ENCODE data around the gene ARAP2.

The ARAP2 gene

DNA sequence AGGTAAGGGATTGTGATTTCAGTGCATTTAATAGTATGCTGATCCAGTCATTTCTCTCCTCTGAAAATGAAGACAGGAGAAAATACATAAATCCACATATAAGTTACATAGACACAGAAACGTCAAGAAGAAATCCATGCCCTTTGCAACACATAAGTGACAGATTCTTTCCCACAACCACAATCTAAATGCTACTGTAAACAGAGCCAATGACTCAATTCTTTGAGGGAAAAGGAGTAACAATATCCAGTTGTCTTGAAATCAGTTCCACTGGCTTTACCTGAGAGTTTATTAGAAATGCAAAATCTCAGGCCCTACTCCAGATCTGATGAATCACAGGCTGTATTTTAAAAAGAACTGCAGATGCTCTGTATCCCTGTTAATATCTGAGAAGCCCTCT, 66.4 kb downstream of the ARAP2 start:
- DNase-seq, result no peak

- no peak for DNase-seq
These were observed 69.7 kb downstream of the ARAP2 start for GRCh38 chr4:36174570-36174969.

GRCh38 chr4:36173905-36174304, 70.4 kb downstream of the ARAP2 start:
- no peak for DNase-seq

DNA sequence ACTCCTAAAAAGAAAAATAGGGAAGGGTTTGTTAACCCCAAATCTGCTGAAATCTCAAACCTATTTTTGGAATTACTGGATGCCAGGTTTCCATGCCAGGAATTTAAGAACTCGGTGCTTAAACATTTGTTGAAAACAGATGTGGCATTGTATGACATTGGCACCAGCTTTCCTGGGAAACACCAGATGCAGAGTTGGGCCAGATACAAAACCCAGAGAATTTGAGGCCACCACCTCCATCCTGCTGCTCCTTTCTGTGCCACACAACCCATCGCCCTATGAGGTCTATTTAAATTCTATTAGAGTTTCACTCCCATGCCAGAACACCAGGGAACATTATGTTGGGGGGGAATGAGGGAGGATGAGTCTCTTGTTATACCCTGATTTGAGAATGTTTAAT, 71.7 kb downstream of the ARAP2 start:
- no peak for DNase-seq

DNA sequence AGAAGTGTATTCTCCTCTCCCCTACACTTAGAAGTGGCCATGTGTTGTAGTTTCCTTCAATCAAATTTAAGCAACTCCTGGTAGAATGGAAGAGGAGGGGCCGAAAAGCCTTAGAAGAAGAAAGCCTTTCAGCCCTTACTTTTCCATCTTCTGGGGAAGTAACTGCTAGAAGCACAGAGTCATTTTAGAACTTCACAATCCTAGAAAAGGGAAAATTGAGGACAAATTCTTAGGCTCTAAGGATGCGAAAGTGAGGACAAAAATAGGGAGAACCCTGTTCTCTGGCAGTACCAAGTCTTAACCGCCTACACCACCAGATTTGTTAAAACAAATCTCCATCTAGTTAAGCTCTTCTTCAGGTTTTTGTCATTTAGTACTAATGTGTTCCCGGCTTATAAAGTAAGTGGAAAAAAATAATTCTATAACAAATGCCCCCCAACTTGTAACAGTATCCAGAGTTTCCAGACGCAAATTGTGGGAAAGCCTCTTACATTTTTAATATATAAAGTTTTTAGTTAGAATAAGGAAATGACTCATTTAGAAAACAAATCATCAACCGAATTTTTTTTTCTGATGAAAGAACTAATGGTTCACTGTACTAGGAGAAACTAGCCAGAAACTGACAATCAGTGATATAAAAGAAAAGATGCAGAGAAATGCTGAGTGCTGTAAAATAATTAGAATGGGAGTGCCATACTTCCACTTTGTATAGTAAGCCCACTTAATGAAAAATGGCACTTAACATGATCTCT, 76.0 kb downstream of the ARAP2 start:
- no peak for DNase-seq

- no peak for DNase-seq
These were observed 78.7 kb downstream of the ARAP2 start for GRCh38 chr4:36165631-36166005.

- DNase-seq, result no peak
These were observed 79.2 kb downstream of the ARAP2 start for GRCh38 chr4:36164900-36165630.

- DNase-seq, result no peak
These were observed 81.1 kb downstream of the ARAP2 start for GRCh38 chr4:36163198-36163597.

DNA sequence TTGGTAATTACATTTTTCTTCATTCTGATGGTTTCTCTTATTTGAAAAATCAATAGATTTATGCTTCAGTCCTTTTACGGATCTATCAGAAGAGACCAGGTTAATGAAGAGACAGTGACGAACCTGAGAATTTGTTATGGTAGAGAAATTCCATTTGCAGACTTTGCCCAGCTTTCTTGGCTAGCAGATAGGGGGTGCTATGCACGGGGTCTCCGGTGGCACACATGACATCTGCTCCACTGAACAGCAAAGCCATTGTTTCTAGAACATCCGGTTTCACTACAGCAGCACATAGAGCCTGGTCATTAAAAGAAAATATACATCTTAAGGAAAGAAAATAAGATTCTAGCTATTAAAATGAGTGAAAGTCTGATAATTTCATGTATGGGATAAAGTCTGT, 85.1 kb downstream of the ARAP2 start:
- no peak for DNase-seq

GRCh38 chr4:36152735-36153134, 91.6 kb downstream of the ARAP2 start:
- DNase-seq, result no peak

DNA sequence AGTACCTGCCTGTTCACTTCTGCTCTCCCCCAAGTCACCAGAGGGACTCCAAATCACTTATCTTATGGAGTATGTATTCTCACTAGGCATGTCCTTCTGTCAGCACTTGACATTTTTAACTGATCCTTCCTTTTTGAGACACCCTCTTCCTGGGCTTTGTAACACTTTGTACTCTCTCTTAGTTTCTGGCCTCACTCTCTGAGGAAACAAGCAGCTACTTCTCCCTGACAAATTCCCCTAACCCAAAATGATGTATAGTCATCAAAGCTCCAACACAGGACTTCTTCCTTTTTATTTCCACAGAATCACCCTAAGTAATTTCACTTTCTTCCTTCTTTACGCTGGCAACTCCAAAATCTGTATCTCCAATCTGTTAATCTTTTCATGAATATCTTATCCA, 101.8 kb downstream of the ARAP2 start:
- no peak for DNase-seq

GRCh38 chr4:36141186-36141585, 103.1 kb downstream of the ARAP2 start:
- DNase-seq, result no peak

GRCh38 chr4:36140421-36140820, 103.9 kb downstream of the ARAP2 start:
- DNase-seq, result no peak

DNA sequence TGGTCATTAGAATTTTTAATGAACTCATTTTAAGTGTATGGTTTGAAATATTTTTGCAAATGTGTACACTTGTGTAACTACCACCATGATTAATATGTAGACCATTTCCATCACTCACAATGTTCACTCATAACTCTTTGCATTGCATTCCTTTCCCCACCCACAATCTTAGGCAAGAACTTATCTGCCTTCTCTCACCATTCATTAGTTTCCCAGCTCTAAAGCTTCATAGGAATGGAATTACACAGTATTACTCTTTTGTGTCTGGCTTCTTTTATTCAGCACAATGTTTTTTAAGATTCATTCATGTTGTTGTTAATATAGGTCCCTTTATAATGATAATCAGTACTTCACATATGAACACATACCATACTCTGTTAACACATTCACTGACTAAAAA, 106.1 kb downstream of the ARAP2 start:
- DNase-seq, result no peak

DNA sequence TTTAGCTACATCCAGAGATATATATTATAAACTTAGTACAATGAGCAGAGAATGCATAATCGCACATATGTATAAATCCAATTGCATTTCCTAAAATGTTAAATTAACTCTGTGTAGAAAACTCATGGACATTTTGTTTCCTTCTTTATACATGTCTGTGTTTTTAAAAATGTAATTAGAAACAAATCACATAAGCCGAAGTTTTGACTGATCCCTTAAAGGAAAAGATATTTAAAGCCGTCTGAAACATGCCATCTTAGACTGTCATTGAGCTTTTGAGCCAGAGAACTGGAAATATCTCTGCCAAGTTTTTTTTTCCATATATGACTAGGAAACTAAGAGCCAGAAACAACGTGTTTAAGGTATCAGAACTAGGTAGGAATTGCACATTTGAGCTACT, 107.0 kb downstream of the ARAP2 start:
- DNase-seq, result no peak

DNA sequence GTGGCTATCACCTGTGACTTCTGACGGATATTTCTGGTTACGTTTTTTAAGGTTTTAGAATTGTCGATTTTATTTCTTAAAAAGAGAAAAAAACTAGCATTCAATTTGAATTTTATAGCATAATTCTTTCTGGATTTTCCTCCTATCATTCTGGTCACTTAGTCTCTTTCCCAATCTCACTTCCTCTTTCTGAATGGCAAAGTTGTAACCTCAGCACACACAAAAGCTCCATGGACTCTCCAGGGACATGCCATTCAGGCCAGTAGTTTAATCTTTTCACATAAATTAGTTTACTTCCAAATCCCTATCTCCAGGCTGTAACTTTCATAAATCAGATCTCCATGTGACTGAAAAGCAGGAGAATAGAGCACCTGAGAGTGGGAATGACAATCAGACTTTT, 110.7 kb downstream of the ARAP2 start:
- no peak for DNase-seq

DNA sequence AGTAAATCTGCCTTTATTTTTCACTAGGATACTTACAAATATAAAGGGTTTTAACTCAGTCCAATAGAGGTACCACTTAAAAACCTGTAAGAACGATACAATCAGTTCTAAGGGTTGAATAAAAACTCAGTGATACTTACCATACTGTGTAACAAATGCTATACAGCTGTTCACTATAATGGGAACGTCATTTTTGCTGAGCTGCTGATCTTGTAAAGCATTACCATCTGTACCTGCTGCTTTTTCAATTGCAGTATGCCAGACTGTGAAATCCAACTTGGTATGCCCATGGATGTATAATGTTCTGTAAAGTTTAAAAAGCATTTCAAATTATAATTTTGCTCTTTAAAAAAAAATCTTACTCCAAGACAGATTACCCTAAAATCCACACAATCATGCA, 111.2 kb downstream of the ARAP2 start:
- DNase-seq, result no peak

GRCh38 chr4:36130641-36131040, 113.7 kb downstream of the ARAP2 start:
- DNase-seq, result no peak

DNA sequence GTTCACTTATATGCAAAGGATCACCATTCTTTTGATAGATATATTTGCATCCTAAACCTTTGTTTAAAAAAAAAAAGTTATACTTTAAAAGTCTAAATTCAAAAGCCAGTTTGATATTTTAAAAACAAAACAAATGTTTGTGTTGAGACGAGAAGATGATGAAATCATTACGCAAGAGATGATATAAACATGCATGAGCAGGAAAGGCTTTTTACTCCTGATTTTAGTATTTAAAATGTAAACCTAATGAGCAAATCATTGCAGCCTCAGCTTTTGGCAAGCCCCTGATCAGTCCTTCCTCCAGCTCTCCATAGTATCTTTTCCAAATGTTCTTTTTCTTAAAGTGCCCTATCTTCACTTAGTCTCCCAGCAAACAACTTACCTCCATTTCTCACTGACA, 115.6 kb downstream of the ARAP2 start:
- no peak for DNase-seq

- DNase-seq, result no peak
These were observed 120.4 kb downstream of the ARAP2 start for GRCh38 chr4:36123906-36124305.

- no peak for DNase-seq
These were observed 129.0 kb downstream of the ARAP2 start for GRCh38 chr4:36115312-36115711.

- no peak for DNase-seq
These were observed 133.1 kb downstream of the ARAP2 start for GRCh38 chr4:36111172-36111571.

- DNase-seq, result no peak
These were observed 144.8 kb downstream of the ARAP2 start for GRCh38 chr4:36099509-36099908.

DNA sequence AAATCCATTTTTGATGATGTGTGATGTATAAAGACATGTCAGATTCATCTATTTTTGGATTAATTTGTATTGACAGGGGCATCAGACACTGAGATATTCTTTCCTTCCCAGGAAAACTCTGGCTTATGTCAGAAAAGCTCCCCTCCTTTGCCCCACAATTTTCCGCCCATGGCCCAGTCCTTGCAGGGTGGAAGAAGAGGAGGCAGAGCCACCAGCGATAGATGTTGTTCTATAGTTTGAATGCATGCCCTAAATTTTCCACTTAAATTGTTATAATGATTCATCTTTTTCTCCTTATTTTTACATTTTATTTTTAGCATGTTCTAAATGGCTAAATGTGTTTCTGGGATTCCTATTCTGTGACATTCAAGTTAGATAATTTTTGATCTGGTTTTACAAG, 149.3 kb downstream of the ARAP2 start:
- DNase-seq, result no peak

GRCh38 chr4:36091997-36092396, 152.3 kb downstream of the ARAP2 start:
- DNase-seq, result no peak

Data from CD4-positive, alpha-beta T cell treated with Interleukin-15 for 1 hour (primary cell).